HG03135 (cell line): ENCODE measurements around the gene TRIM24.
"Not testable (repeated sequence)": the region's sequence is repeated elsewhere in the genome, so short reads cannot be mapped to it uniquely, and the experiment has no call there.

ENCODE experiments used
- ATAC-seq: cut with Tn5 transposase; IDR thresholded peaks from one replicate; pipeline ENCODE4 v1.9.1; 2021; ENCODE audit warnings: mild to moderate bottlenecking, moderate library complexity; ENCODE audit not compliant: unreplicated experiment

TRIM24 gene

GRCh38 chr7:138459413-138460175 is 465 bp upstream of the TRIM24 start:
- ATAC-seq = peak; percentile 82

GRCh38 chr7:138460649-138461607 is 869 bp downstream of the TRIM24 start:
- peak; percentile 33 for ATAC-seq

- ATAC-seq = not testable (repeated sequence)
Measured at GRCh38 chr7:138463291-138463618, 3.2 kb downstream of the TRIM24 start.

GRCh38 chr7:138465046-138465445 is 5.0 kb downstream of the TRIM24 start:
- no peak for ATAC-seq

GRCh38 chr7:138466069-138466756 is 6.2 kb downstream of the TRIM24 start:
- ATAC-seq = peak; percentile 68

GRCh38 chr7:138468244-138469123 is 8.4 kb downstream of the TRIM24 start:
- ATAC-seq = no peak

GRCh38 chr7:138470391-138471157 is 10.5 kb downstream of the TRIM24 start:
- no peak for ATAC-seq

- ATAC-seq = no peak
Measured at GRCh38 chr7:138472292-138473079, 12.4 kb downstream of the TRIM24 start.

GRCh38 chr7:138475377-138475776 is 15.3 kb downstream of the TRIM24 start:
- ATAC-seq = no peak

- no peak for ATAC-seq
Measured at GRCh38 chr7:138477081-138477578, 17.1 kb downstream of the TRIM24 start.

GRCh38 chr7:138477581-138477980 is 17.5 kb downstream of the TRIM24 start:
- ATAC-seq = no peak

GRCh38 chr7:138478499-138478908 is 18.4 kb downstream of the TRIM24 start:
- ATAC-seq = peak; percentile 79

- no peak for ATAC-seq
Measured at GRCh38 chr7:138480527-138480926, 20.5 kb downstream of the TRIM24 start.

GRCh38 chr7:138481447-138482380 is 21.7 kb downstream of the TRIM24 start:
- ATAC-seq = no peak

GRCh38 chr7:138483531-138483930 is 23.5 kb downstream of the TRIM24 start:
- ATAC-seq = no peak

GRCh38 chr7:138485508-138485907 is 25.4 kb downstream of the TRIM24 start:
- not testable (repeated sequence) for ATAC-seq

- ATAC-seq = not testable (repeated sequence)
Measured at GRCh38 chr7:138489139-138489538, 29.1 kb downstream of the TRIM24 start.
